DMS114 treated with DMSO at 0.1 percent for 48 hours (cell line): Measurements from ENCODE around the gene DYNC1I2.
"Not testable (repeated sequence)": the region's sequence is repeated elsewhere in the genome, so short reads cannot be mapped to it uniquely, and the experiment has no call there.

Experiments
- DNase-seq: peaks from one replicate; lab custom pipeline; 2025; ENCODE audit not compliant: unreplicated experiment; lab: John Stamatoyannopoulos, UW

Gene DYNC1I2

GRCh38 chr2:171772373-171772772 is 85.1 kb downstream of the DYNC1I2 start:
- DNase-seq = no peak

GRCh38 chr2:171774581-171774980 is 87.3 kb downstream of the DYNC1I2 start:
- not testable (repeated sequence) for DNase-seq

- no peak for DNase-seq
Measured at GRCh38 chr2:171778515-171778914, 91.2 kb downstream of the DYNC1I2 start.

GRCh38 chr2:171785450-171785849 is 98.2 kb downstream of the DYNC1I2 start:
- DNase-seq = no peak

- no peak for DNase-seq
Measured at GRCh38 chr2:171787333-171788072, 100.2 kb downstream of the DYNC1I2 start.

- DNase-seq = no peak
Measured at GRCh38 chr2:171788316-171788993, 101.2 kb downstream of the DYNC1I2 start.

- DNase-seq = no peak
Measured at GRCh38 chr2:171789956-171790355, 102.7 kb downstream of the DYNC1I2 start.

GRCh38 chr2:171791361-171791760 is 104.1 kb downstream of the DYNC1I2 start:
- DNase-seq = no peak

- no peak for DNase-seq
Measured at GRCh38 chr2:171792157-171792556, 104.9 kb downstream of the DYNC1I2 start.

GRCh38 chr2:171792886-171793580 is 105.8 kb downstream of the DYNC1I2 start:
- no peak for DNase-seq

- DNase-seq = no peak
Measured at GRCh38 chr2:171793691-171794678, 106.7 kb downstream of the DYNC1I2 start.

- DNase-seq = no peak
Measured at GRCh38 chr2:171794918-171795317, 107.6 kb downstream of the DYNC1I2 start.
